Hematopoietic multipotent progenitor cell treated with erythropoietin and hydrocortisone succinate and interleukin-3 and kit ligand, for 8 days (in vitro differentiated cells): ENCODE data around the gene PPP1R15B.

Source experiments
- DNase-seq: peaks from one replicate; pipeline ENCODE4 v3.0.0-alpha.2; 2015

PPP1R15B gene

GRCh38 chr1:204398197-204399125 is 13.2 kb downstream of the PPP1R15B start:
- DNase-seq, result peak; percentile 84

GRCh38 chr1:204396015-204396583 is 15.5 kb downstream of the PPP1R15B start:
- DNase-seq, result peak; percentile 68

- DNase-seq, result no peak
Measured at GRCh38 chr1:204391629-204392028, 20.0 kb downstream of the PPP1R15B start.

GRCh38 chr1:204390751-204391466 is 20.7 kb downstream of the PPP1R15B start:
- DNase-seq, result no peak

DNA sequence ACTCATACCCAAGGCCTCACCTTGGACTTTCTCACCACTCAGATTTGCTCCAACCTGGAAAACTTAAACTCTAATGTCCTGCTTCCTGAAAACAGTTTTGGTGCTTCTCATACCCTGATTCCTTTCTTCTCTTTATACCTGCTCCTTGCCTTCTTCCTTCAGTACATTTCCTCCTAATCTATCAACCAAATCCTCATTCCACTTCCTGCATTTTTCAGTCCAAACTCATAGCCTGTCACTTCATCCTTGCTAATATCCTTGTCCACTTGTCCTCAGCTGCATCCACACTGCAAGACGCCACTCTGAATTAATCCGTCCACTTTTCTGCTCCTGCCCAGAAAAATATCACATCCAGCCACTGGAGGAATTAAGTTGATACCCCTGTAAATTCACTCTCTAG is 25.9 kb downstream of the PPP1R15B start:
- no peak for DNase-seq

- DNase-seq, result no peak
Measured at GRCh38 chr1:204384636-204385352, 26.8 kb downstream of the PPP1R15B start.

DNA sequence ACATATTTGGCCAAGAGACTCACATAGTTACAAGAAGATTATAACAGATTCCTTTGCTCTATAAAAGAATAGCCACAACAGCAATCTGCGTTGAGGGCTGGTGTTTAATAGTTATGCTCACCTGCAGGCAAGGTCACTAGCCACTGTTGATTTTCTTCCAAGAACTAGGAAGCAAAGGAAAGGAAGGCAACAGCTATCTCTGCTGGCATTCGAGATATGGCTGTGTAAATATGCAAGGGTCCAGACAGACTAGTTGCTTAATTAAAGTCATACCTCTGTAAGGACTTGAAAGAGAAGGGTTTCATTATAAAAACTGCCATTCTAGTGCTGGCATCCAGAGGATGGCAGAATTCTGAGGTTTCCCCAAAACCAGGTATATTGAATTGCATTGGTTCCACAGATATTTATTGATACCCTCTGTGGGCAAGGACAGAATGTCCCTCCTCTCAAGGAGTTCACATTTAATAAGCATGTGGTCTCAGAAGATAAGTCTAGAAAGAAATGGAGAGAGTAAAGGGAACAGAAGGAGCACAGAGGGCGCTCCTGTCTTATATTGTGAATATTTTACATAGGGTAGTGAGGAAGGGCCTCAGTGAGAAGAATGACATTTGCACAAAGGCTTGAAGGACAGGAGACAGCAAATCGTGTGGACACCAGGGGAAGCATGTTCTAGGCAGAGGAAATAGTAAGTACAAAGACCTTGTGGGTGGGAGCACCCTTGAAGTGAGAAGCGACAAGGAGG is 28.3 kb downstream of the PPP1R15B start:
- peak; percentile 22 for DNase-seq

GRCh38 chr1:204382714-204383083 is 28.9 kb downstream of the PPP1R15B start:
- DNase-seq, result no peak

DNA sequence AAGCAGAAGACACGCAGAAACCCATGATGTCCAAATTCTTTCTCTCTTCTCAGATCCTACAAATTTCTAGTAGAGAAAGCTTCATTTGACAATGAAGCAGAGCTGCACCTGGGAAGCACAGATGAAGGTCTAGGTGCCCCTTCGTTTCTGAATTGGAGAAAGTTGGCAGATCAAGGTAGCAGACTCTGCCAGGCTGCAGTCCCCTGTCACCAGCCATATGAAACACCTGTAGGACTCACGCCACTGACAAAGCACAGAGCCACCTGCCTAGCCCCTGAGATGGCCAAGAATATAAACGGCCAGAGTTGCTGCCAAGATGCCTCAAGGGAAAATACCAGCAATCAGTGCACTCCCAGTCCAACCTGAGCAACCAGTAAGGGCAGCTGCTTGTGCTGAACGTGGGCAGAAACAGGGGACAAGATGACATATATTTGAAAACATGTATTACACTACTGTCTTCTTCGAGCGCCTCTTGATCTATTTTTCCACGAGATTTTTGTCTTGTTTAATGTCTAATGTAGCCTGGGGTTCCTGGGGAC is 31.3 kb downstream of the PPP1R15B start:
- DNase-seq, result no peak

DNA sequence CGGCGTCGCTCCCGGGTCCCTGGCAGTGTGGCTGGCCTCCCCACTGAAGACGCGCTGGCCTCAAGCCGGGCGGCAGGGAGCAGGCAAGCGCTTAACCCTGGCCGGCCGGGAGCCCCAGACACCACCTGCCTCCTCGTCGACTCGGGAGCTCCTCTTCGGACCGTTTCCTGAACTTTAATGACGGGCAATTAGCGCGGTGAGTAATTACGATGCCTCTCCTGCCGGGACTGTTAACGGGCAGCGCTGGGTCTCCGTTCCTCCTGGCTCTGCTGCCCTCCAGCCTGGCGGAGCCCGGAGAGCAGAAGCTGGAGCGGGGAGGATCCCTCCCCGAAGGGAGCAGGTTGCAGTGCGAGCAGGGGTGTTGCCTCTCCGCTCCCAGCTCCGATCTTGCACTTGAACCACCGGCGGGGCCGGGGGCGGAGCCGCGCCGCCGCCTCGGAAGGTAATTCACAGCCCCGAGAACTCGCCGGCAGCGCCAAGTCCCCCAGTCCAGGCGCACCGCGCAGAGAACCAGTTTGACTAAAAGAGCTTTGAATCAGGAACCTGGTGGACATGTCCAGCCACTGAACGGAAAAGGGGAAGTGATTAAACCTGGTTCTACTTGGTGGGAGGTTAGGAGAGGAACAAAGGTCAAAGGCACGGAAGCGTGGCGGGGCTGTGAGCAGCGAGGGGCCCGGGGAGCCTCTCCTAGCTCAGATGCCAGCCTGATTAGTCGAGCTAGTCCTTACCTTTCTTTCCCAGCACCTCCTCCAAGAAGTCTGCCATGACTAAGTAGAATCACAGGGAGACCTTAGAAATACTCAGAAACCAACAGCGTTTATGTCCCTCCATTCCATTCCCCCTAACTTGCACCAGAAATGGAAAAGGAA is 33.6 kb downstream of the PPP1R15B start:
- DNase-seq, result no peak

- DNase-seq, result no peak
Measured at GRCh38 chr1:204376919-204377799, 34.5 kb downstream of the PPP1R15B start.

- DNase-seq, result no peak
Measured at GRCh38 chr1:204376465-204376864, 35.2 kb downstream of the PPP1R15B start.

- no peak for DNase-seq
Measured at GRCh38 chr1:204373911-204374310, 37.7 kb downstream of the PPP1R15B start.

DNA sequence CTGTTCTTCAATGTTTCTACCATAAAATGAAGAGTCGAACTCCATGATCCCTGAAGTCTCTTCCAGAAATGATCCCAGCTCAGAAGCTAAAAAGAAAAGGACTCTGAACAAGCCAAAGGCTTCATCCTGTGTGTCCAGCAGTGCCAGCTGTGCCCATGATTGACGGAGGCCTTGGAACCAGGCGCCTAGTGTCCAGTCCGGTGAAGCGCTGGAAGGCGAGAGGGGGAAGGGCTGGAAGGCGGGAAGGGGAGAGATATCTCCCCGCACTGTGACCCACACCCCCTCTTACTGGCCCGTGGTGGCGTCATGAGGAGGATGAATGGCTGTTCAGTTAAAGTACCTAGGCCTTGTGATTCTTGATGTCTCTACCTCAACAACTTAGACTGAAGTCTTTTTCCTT is 41.4 kb downstream of the PPP1R15B start:
- no peak for DNase-seq

DNA sequence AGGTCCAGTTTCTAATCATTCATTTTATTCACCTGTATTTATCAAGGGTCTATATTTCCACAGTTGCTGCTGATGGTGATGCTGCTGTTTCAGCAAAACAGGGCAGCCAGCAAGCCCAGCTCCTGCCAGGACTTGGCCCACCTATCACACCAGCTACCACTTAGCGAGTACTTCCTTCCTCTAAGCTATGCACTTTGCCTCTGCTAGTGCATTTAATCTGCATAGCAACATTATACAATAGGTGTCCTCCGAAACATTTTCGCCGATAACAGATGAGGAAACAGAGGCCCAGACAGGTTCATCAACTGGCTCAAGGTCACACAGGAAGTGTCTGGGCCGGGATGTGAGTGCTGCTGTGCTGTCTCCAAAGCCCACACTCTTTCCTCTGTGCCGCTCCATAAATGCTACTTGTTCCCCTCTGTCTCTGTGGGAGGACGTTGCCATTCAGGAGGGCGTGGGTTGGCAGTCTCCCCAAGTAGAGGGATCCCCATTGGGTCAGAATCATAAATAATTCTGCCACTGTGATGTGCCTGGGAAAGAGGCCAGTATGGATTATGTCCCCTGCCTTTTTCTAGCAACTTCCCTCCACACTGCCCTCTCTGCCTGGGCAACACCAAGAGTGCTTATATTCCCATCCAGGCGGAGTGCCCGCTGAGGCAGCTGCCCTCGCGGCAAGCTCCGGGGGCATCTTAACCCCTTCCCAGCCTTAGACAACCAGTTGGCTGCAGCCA is 42.5 kb downstream of the PPP1R15B start:
- DNase-seq, result no peak

DNA sequence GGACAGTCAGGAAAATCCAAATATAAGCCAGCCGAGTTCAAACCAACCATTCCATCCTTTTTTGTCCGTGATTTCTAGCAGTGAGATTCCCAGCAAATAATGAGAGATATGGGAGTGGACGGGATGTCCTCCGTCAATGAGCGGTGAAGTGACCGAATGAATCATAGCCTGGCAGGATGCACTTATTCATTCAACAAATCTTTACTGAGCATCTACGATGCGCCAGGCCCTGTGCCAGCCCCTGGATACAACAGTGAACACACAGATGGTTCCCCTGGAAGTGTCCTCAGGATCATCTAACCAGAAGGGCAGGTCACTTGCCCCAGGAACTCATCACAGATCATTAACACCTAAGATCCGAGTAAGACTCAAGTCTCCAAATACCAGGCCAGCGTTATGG is 43.7 kb downstream of the PPP1R15B start:
- DNase-seq, result no peak

DNA sequence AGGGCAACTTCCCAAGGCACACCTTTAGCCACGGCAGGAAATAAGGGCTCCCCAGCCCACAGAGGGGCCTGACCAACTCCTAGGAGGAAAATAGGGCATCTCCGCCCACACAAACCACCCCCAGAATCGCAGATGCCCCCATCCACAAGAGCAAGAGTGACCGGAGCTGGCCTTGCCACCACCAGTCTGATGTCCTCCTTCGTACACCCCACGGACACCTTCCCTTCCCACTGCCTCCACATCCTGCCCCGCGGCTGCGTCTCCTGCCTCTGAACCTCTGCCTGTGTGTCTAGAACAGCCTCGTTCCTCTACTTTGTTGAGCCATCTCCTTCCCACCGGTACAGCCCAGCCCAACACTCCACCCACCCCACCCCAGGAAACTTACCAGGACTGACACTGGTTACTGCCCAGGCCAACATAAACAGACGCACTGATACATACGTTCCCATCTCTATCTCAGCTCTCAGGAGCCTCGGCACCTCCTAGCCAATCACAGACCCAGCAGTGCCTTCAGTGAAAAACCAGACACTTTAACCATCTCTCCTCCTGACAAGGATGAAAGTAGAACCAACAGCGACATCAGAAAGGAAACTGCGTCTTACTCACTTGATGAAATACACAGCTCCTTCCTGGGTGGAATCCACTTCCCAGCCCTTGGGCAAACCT is 44.3 kb downstream of the PPP1R15B start:
- DNase-seq, result no peak

DNA sequence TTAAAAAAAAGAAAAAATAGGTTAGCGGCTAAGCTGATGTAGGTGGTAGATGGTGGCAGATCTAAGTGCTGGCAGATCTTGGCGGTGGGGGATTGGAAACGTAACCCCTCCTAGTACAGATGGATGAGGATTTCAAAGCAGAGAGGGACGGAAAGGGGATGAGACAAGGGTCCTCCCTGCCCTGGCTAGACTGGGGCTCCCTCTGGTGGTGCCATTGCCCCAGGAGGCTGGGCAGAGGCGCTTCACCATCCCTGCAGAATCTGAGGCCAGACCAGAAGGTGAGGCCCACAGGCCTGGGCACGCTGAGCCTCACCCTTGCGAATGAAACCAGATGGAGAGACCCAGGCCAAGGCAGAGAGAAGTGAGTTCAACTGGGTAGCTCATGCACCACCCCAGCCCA is 44.9 kb downstream of the PPP1R15B start:
- DNase-seq, result no peak
